Activated CD4-positive, alpha-beta T cell treated with anti-CD3 and anti-CD28 coated beads for 1 hour (primary cell): ENCODE results near the gene EVX2.

Source experiments
- DNase-seq: peaks from one replicate; pipeline ENCODE4 v3.0.0-alpha.2; 2020

EVX2 gene

GRCh38 chr2:176081837-176082524 is 1.8 kb downstream of the EVX2 start:
- DNase-seq, result no peak

GRCh38 chr2:176081376-176081836 is 2.4 kb downstream of the EVX2 start:
- no peak for DNase-seq

- DNase-seq, result no peak
Observed at GRCh38 chr2:176080540-176081375, 3.0 kb downstream of the EVX2 start.

- DNase-seq, result no peak
Observed at GRCh38 chr2:176079831-176080539, 3.8 kb downstream of the EVX2 start.

GRCh38 chr2:176079285-176079830 is 4.4 kb downstream of the EVX2 start:
- DNase-seq, result no peak

GRCh38 chr2:176078541-176079284 is 5.0 kb downstream of the EVX2 start:
- DNase-seq, result no peak

GRCh38 chr2:176076796-176077195 is 7.0 kb downstream of the EVX2 start:
- no peak for DNase-seq

- DNase-seq, result no peak
Observed at GRCh38 chr2:176076063-176076462, 7.7 kb downstream of the EVX2 start.

- no peak for DNase-seq
Observed at GRCh38 chr2:176075481-176075880, 8.3 kb downstream of the EVX2 start.

- no peak for DNase-seq
Observed at GRCh38 chr2:176074919-176075425, 8.8 kb downstream of the EVX2 start.

GRCh38 chr2:176072951-176073904 is 10.5 kb downstream of the EVX2 start:
- DNase-seq, result no peak

- DNase-seq, result no peak
Observed at GRCh38 chr2:176072292-176072669, 11.5 kb downstream of the EVX2 start.

GRCh38 chr2:176071330-176072291 is 12.2 kb downstream of the EVX2 start:
- DNase-seq, result no peak

GRCh38 chr2:176068419-176068832 is 15.3 kb downstream of the EVX2 start:
- no peak for DNase-seq

- no peak for DNase-seq
Observed at GRCh38 chr2:176067589-176068418, 16.0 kb downstream of the EVX2 start.

GRCh38 chr2:176066645-176067588 is 16.8 kb downstream of the EVX2 start:
- no peak for DNase-seq

- DNase-seq, result no peak
Observed at GRCh38 chr2:176063958-176064357, 19.8 kb downstream of the EVX2 start.

GRCh38 chr2:176056406-176056805 is 27.4 kb downstream of the EVX2 start:
- no peak for DNase-seq
